Activated CD8-positive, alpha-beta memory T cell treated with anti-CD3 and anti-CD28 coated beads for 24 hours (primary cell): ENCODE results near the gene SYT13.

ENCODE experiments used
- DNase-seq: peaks from one replicate; pipeline ENCODE4 v3.0.0-alpha.2; 2020

SYT13 gene

GRCh38 chr11:45215098-45215865 is 70.9 kb downstream of the SYT13 start:
- DNase-seq = no peak

GRCh38 chr11:45213717-45214116 is 72.4 kb downstream of the SYT13 start:
- no peak for DNase-seq

- no peak for DNase-seq
Observed at GRCh38 chr11:45213316-45213665, 72.8 kb downstream of the SYT13 start.

- DNase-seq = no peak
Observed at GRCh38 chr11:45212566-45213315, 73.4 kb downstream of the SYT13 start.

GRCh38 chr11:45211732-45212131 is 74.4 kb downstream of the SYT13 start:
- no peak for DNase-seq

GRCh38 chr11:45210846-45211245 is 75.3 kb downstream of the SYT13 start:
- DNase-seq = no peak

GRCh38 chr11:45209891-45210699 is 76.0 kb downstream of the SYT13 start:
- no peak for DNase-seq

GRCh38 chr11:45209000-45209879 is 76.9 kb downstream of the SYT13 start:
- no peak for DNase-seq

GRCh38 chr11:45208135-45208534 is 78.0 kb downstream of the SYT13 start:
- DNase-seq = no peak

GRCh38 chr11:45205978-45206377 is 80.2 kb downstream of the SYT13 start:
- DNase-seq = no peak

- DNase-seq = no peak
Observed at GRCh38 chr11:45204761-45205160, 81.4 kb downstream of the SYT13 start.

GRCh38 chr11:45193695-45194094 is 92.4 kb downstream of the SYT13 start:
- DNase-seq = no peak
